Ishikawa (cell line): ENCODE results near the gene ESR1.

Source experiments
- CEBPB ChIP-seq: IDR thresholded peaks from 2 replicates; pipeline ENCODE4 v1.6.1; 2012
- CREB1 ChIP-seq: IDR thresholded peaks from 2 replicates; pipeline ENCODE4 v1.6.1; 2012; ENCODE audit warnings: low read depth
- EGR1 ChIP-seq: IDR thresholded peaks from 2 replicates; pipeline ENCODE4 v1.6.1; 2012
- EP300 ChIP-seq: IDR thresholded peaks from 2 replicates; pipeline ENCODE4 v1.6.1; 2012; ENCODE audit warnings: borderline replicate concordance
- FOXM1 ChIP-seq: IDR thresholded peaks from 2 replicates; pipeline ENCODE4 v1.6.1; 2012; ENCODE audit warnings: low read depth, borderline replicate concordance
- NFIC ChIP-seq: IDR thresholded peaks from 2 replicates; pipeline ENCODE4 v1.6.1; 2012
- RAD21 ChIP-seq: IDR thresholded peaks from 2 replicates; pipeline ENCODE4 v1.6.1; 2012; ENCODE audit warnings: low read depth
- REST ChIP-seq: IDR thresholded peaks from 2 replicates; pipeline ENCODE4 v1.6.1; 2012; ENCODE audit warnings: low read depth, mild to moderate bottlenecking
- TAF1 ChIP-seq: IDR thresholded peaks from 2 replicates; pipeline ENCODE4 v1.6.1; 2012; ENCODE audit warnings: low read depth, mild to moderate bottlenecking
- TCF12 ChIP-seq: IDR thresholded peaks from 2 replicates; pipeline ENCODE4 v1.6.1; 2012; ENCODE audit warnings: low read depth
- TEAD4 ChIP-seq: IDR thresholded peaks from 2 replicates; pipeline ENCODE4 v1.6.1; 2012
- YY1 ChIP-seq: IDR thresholded peaks from 2 replicates; pipeline ENCODE4 v1.6.1; 2012; ENCODE audit warnings: low read depth
- TF ChIP-seq, protein P1 (sequence below): IDR thresholded peaks from 2 replicates; pipeline ENCODE4 v1.6.1; 2012

DNA sequence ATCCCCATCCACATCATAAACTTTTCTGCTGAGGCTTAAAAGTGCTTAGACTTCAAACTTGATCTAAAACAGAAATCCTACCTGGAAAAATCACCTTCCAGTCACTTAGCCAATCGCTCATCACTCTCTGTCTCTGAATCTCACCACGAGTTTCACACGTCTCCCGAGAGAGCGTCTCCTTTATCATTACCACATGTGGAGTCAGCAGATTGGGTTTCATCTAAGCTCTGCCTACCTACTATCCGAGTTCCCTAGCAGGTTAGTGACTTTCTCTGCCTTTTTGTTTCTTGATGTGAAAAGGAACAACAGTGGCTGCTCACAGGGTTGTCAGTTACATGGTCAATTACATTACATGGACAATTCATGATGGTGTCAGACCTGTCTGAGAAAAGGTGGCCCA lies 286.2 kb downstream of the ESR1 start:
- TF ChIP-seq RAD21 = no peak
- no peak for TF ChIP-seq NFIC
- TF ChIP-seq EP300 = no peak
- TF ChIP-seq, protein P1, sequence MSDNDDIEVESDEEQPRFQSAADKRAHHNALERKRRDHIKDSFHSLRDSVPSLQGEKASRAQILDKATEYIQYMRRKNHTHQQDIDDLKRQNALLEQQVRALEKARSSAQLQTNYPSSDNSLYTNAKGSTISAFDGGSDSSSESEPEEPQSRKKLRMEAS = no peak
- TF ChIP-seq FOXM1 = no peak
- TF ChIP-seq YY1 = no peak
- no peak for TF ChIP-seq CEBPB
- TF ChIP-seq EGR1 = no peak
- TF ChIP-seq TAF1 = no peak
- TF ChIP-seq CREB1 = no peak
- no peak for TF ChIP-seq TCF12
- no peak for TF ChIP-seq TEAD4
- no peak for TF ChIP-seq REST
